HL-60/S4 (cell line): ENCODE data around the gene PSMF1.

ENCODE experiments used
- in situ Hi-C: fragments of 300-500 bp; cut with MboI; formaldehyde crosslinking; loops from 2 replicates; pipeline ENCODE4 v1.14.3; 2022; ENCODE audit warnings: low sequenced_read_pairs

PSMF1 gene

DNA sequence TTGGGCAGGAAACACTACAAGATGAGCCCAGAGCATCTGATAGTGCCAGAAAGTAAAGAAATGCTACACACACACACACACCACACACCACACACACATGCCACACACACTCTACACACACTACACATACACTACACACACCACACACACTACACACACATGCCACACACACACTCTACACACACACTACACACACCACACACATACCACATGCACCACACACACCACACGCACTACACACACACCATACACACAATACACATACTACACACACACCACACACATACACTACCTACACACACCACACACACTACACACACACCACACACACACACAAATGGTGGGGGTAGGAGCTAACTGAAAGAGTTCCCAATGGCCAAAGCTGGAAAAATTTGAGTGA, 69.9 kb downstream of the PSMF1 start:
- in situ Hi-C loops: no loop called here

DNA sequence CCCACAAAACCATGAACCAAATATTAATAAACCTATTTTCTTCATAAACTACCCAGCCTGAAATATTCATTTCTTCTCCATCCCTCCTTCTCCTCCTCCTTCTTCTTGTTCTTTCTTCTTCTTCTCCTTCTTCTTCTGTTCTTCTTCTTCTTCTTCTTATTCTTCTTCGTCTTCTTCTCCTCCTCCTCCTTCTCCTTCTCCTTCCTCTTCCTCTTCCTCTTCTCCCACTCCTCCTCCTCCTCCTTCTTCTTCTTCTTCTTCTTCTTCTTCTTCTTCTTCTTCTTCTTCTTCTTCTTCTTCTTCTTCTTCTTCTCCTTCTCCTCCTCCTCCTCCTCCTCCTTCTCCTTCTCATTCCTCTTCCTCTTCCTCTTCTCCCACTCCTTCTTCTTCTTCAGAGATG, 71.4 kb downstream of the PSMF1 start:
- in situ Hi-C loops: no loop called here

DNA sequence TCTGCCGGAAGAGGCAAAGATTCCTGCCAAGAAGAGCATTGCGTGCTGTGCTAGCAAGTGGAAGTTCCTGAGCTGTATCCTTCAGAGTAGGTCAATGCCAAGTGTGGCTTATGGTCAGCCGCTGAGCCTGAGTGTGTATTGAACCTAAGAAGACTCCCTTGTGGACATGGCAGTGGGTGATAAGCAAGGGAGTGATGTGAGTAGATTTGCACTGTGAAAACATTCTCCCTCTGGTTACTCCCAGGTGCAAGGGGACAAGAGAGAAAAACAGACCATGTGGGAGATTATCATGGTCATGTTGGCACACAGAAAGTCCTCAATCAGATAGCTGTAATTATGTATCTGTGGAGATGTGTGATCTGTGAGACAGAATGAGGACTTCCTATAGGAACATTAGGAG, 72.4 kb downstream of the PSMF1 start:
- in situ Hi-C loops: no loop called here

DNA sequence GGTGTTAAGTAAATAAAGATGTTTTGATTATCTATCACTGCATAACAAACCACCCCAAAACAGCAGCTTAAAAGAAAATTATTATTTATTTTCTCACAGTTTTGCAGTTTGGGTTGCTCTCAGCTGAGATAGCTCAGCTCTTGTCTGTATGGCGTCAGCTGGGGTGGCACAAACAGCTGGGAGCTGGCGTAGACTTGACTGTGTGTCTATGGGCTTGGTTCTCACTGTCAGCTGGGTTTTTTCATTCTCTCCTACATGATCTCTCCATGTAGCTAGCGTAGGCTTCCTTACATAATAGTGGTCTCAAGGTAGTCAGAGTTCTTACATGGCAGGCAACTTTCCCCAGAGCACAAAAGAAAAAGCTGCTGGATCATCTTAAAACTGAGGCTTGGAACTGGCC, 72.9 kb downstream of the PSMF1 start:
- in situ Hi-C loops: no loop called here

DNA sequence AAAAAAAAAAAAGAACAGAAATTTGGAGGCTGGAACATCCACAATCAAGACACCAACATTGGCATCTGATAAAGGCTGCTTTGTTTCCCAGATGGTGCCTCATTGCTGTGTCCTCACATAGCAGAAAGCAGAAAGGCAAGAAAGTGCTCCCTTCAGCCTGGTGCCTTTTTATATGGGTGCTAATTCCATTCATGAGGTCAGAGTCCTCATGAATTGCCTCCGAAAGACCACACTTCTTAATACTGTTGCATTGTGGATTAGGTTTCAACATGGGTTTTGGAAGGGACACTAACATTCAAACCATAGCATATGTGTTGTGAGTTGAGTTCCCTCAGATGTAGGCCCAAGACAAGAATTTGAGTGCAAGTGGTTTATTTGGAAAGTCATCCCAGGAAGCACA, 76.8 kb downstream of the PSMF1 start:
- in situ Hi-C loops: no loop called here

DNA sequence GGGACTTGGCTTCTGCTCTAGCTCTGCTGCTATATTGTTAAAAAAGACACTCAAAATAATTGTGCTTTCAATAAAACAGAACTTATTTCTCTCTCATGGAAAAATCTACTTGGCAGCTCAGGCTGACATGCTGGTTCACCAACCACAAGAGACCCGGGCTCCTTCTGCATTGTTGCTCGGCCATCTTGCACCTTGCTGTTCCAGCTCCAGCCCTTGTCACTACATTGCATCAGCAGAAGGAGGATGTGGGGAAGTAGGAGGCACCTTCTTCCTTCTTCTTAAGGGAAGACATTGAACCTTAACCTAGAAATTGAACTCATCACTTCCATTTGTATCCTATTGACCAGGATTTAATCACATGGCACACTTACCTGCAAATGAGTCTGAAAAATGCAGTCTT, 78.2 kb downstream of the PSMF1 start:
- in situ Hi-C loops: no loop called here

DNA sequence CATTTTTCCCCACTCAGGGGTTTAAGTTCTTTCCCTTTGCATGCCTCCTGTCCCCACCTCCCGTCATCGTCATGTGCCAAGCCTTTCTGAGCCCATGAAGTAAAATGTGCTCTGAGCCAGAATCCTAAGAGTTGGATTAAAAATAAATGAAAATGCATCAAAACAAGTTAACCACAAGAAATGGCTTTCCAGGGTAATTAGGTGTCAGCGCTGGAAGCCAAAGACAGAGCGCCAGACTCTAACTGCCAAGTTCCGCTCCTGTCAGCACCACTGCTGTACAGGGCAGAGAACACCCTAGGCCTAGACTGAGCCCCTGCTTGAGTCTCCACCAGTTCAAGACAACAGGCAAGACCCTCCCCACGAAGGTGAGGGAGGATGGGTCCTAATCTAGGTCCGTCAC, 79.4 kb downstream of the PSMF1 start:
- in situ Hi-C loops: no loop called here

DNA sequence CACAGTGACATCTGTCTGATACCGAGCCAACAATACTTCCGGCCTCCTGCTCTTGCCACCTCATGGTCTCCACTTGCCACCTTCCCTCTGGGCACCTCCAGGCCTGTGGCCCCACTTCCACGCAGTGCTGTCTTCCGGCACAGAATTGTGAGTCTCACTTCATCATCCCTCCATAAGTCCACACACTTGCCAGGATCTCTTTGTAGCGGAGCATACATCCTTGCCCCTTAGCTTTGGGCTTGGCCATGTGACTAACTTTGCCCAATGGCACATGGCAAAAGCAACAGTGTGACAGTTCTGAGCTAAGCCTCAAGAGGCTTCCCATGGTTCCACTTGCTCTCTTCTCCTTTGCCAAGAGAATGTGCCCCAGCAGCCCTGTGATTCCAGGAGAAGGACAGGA, 80.3 kb downstream of the PSMF1 start:
- in situ Hi-C loops: no loop called here

DNA sequence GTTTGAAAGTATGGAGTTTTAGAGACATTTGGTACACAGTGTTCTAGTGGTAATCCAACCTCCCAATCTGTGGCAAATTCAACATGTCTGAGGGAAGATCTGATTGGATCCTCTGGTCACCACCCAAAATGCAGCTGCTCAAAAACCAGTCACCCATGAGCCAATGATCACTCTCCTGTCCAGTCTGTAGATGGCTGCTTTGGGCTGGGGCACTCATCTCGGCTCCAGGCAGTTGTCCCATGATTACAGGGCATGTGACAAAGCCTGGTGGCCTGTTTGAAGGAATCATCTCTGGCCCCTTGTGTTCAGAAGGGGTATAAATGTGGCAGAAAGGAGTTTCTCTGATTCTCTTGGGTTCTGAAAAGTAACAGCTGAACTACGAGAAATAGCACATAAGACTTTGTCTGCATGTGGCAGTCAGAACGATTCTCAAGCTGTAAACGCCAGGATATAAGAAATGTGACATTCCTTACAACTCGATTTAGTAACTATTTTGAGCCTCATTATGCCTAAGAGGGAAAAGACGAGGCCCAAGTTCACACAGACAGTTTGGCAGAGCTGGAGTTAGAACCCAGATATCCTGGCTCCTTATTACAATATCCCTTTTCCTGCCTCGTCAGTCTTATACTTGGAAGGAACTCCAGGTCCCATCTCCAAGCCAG, 80.9 kb downstream of the PSMF1 start:
- in situ Hi-C loops: no loop called here

DNA sequence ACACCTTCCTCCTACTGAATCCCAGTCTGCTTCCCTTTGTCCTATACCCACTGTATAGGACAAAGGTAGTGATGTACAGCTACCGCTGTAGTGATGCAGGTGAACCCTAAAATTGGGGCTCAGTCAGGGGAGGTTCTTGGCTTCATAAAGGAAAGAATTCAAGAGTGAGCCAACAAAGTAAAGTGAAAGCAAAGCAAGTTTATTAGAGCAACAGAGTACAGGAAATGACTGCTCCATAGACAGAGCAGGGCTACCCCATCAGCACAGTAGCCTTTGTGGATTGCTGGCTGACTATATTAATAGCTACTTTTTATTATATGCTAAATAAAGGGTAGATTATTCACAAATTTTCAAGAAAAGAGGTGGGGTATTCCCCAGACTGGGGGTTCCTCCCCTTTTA, 81.6 kb downstream of the PSMF1 start:
- in situ Hi-C loops: no loop called here

DNA sequence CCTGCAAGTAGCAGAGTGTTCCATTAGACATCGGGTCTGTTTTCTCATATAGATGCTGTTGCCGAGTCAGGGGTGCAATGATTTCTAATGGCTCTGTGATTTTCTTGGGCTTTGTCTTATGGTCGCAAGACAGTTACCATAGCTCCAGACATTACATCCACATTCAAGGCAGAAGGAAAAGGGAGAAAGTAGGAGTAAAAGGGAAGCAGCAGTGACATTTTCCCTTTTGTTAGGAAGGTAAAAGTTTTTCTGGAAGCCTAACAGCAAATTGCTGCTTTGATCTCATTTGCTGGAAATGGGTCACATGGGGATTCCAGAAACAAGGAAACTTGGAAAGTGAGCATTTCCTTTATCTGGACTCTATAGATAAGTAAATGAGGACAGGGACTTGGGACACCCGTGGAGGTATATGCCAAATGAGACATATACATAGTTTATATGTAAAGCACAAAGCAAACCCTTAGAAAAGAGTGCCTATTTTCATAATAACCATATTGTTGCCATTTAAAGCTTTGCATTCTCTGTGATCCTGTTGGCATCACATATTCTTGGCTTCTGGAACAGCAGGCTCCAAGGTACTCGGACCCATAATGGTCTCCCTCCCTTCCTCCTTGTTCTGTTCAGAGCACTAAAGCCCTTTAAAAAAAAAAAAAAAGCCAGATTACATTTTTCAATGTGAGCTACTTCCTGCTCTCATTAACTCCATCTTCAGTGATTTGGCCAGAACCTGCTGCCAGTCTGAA, 84.5 kb downstream of the PSMF1 start, which contains the start of gene C20orf202:
C20orf202 (plus strand) TSS at position 693 of the 743 bp plus-strand sequence. CDS start 132 bp downstream, outside the sequence.
- in situ Hi-C loops: no loop called here

DNA sequence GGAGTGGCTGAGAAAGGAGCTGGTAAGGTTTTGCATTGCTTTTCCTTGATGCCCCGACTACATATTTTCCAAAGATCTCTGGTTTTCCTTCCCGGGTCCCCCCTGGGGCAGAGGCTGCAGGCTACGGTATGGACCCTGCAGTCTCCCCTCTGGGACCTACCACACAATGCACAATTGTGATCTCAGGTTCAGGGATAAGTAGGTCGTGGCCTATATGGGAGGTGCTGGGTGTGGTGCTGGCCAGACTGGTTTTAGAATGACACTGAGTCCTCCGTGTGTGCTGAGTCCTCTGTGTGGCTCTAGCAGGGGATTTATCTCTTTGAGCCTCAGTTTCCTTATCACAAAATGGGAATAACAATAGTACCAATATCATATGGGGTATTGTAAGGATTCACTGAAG, 85.2 kb downstream of the PSMF1 start:
- in situ Hi-C loops: no loop called here

DNA sequence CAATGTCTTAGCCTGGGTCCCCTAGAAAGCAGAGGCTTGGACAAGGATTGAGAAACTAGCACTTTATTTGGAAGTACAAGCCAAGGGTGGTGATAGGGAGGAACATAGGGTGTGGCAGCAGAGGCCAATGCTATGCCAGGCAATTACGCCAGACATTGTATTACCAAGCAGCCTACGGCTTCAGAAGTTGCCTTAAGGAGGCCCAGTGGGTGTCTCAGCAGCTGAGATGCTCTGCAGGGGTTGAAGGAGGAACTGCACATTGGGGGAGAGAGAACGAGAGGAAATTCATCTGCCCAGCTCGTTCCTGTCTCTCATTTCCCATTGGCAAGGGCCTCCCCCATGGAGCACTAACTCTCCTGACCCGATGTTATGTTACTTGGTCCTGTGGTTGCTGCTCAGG, 85.7 kb downstream of the PSMF1 start:
- in situ Hi-C loops: no loop called here

DNA sequence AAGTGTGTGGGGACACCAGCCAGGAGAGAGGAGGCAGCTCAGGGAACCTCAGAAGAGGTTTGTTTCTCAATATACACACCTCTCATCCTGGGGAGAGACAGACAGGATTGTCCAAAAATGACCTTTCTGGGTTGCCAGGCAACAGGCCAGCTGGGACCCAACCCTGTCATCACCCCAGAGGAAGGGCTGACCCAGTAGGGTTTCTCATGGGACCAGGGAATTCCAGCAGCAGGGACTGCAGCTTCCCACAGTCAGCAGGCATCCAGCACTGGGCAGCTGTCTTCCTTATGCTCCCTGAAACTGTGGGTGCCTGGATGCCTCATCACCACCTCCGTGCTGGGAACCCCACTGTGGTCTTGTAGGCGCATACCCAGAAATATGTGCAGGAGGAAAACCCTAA, 86.2 kb downstream of the PSMF1 start:
- in situ Hi-C loops: no loop called here

DNA sequence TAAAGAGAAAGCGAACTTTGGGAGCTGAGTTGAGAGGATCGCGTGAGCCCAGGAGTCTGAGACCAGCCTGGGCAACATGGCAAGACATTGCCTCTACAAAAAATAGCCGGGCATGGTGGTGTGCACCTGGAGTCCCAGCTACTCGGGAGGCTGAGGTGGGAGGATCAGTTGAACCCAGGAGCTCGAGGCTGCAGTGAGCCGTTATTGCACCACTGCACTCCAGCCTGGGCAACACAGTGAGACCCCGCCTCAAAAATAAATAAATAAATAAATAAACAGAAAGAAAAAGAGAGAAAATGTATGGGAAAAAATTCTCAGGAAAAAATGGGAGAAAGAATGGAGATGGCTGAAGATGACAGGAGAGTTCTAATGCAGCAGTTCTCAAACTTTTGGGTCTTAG, 87.4 kb downstream of the PSMF1 start:
- in situ Hi-C loops: no loop called here

DNA sequence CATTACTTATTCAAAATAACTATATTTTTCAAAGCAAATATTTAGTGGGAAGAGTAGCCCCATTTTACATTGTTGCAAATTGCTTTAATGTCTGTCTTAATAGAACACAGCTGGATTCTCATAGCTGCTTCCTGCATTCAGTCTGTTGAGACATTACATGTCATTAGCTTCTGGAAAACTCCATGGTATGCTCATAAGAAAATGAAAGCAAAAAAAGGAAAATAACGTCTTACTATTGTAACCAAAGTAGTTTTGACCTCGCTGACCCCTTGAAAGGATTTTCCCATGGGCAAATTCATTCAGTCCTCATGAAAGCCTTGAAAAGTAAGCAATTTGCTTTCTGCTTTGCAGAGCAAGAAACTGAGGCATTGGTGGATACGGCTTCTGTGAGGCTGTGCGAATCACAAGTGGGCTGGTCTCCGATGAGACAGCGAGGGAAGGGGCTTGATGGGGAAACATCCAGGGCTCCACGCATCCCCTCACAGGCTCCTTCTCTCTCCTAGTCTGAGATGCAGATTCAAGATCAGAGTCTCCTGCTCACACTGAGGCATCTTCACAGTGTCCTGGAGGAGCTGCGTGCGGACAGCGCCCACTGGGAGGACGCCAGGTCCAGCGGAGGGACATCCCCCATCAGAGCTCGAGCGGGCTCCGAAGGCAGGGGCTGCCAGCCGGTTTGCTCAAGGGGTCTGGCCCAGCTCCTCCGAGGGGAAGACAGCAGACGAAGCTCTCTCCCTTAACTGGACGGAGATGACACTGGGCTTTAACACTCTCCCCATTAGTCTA, 88.2 kb downstream of the PSMF1 start:
- in situ Hi-C loops: no loop called here

DNA sequence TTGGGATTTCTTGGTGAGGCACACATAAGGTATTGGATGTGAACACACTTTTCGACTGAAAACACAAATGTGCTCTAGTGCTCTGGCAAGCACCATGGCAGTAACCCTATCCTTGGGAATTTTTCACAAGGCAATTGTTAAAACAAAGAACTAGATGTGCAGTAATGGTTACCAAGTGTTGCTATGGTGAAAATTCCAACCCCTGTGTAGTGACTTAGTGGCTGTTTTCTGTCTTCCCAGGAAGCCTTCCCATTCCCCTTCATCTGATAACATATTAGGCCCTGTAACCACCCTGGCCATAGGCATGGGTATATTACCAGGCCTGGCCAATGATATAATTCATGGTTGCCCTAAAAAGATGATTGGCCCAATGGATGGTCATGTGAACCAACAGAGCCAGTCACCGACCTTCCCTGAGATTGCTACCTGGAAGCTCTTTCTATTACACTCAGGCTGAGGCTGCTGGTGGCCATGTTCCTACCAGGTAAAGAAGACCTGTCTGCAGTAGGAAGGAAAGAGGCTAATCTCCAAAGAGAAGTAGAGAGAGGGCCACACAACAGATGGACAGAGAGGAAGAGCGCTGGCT, 89.0 kb downstream of the PSMF1 start:
- in situ Hi-C loops: no loop called here

DNA sequence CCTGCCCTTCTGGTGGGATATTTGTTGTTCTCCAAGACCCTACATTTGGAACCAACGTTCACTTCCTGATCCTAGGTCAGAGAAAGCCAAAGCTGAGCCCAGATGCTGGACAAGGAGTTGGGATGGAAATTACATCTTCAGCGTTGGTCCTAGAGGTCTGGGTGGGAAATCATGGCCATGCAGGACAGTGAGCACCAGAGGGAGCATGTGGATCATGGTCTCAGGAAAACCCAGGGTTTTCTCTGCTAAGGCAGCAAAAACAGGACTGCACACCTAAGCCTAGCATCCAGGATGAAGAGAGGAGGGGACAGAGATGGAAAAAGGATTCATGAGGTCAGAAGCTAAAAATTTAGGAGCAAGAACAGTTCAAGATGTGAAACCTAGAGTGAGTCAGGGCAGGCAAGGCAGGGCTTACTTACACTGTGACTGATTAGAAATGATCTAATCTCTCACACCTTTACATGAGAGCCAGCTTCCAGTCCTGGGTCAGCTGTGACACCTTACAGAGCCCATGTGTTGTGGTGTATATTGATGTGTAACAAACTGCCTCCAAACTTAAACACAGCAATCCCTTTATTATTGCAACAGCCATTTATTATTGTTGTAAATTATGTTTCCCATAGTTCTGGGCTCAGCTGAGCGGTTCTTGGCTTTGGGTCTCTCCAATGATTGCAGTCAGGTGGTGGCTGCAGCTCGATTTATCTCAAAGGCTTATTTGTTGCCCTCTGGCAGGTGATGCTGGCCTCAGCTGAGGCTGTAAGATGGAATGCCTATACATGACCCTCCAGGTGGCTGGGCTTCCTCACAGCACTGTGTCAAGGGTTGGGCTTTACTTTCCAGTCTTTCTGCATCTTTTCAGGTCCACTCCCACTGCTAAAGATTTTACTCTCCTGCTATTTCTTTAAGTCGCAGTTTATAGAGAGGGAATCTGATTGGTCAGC, 91.3 kb downstream of the PSMF1 start:
- in situ Hi-C loops: loop anchor here (10.0 kb wide), 1 partner anchor 395 kb away; no protein-coding TSS in a partner anchor

DNA sequence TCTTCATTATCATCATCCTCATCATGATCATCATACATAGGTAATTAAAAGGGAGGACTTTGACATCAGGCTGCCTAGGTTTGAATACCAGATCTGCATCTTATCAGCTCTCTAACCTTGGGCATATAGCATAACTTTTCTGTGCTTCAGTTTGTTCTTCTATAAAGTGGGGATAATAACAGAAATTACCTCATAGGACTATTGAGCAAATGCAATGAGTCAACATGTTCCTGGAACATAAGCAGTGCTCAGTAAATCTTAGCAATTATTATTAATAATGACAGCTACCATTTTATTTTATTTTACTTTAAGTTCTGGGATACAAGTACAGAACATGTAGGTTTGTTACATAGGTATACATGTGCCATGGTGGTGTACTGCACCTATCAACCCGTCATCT, 92.1 kb downstream of the PSMF1 start:
- in situ Hi-C loops: loop anchor here (10.0 kb wide), 1 partner anchor 396 kb away; no protein-coding TSS in a partner anchor

DNA sequence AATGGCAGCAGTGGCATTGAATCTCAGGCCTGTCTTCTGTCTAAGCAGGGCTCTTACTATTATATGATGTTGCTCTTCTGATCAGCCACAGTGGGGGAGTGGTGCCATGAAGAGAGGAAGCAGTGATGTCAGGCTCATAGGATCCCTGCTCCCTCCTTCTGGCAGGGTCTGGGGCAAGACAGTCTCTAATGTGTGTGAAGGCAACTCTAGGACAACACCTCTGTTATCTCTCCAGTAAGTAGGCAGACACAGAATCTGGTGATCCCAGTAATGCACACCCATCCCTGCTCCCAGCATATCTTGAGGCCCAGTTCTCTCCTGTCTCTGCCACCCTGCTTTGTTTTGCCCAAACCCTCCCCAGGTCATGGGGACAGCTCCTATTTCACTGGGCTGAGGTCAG, 93.6 kb downstream of the PSMF1 start:
- in situ Hi-C loops: loop anchor here (10.0 kb wide), 1 partner anchor 397 kb away; no protein-coding TSS in a partner anchor
